PC-3 (cell line): ENCODE measurements around the gene GPA33. TPM values are rescaled to one million over a fixed set of nuclear protein-coding genes. Genes with fewer than 3 reads are reported as not detected.

Experiments
- ATAC-seq: fragments of 200-7000 bp; cut with Tn5 transposase; 2 replicates; pipeline ENCODE4 v1.9.1; 2020; ENCODE audit warnings: mild to moderate bottlenecking, moderate library complexity
- BruUV-seq: library from RNA; stranded (reverse); fragments of 400-500 nt; replicated peaks from 2 replicates; lab custom pipeline; 2021; lab: Mats Ljungman, UMichigan
- CTCF ChIA-PET: fragments of 300-600 bp; sonication (Branson Sonifier 250); formaldehyde crosslinking; loops from one replicate; lab custom pipeline; 2022; ENCODE audit warnings: antibody characterized with exemption; lab: Charles Lee
- POLR2A ChIA-PET: fragments of 300-600 bp; sonication (Branson Sonifier 250); formaldehyde crosslinking; loops from one replicate; lab custom pipeline; 2022; ENCODE audit warnings: antibody characterized with exemption; ENCODE audit not compliant: unreplicated experiment; lab: Charles Lee
- DNase-seq: peaks from one replicate; pipeline ENCODE4 v3.0.0-alpha.2; 2015
- H2AFZ ChIP-seq: fragments of 300-600 bp; sonication (generic); 2 replicates; pipeline ENCODE4 v1.6.0; 2016; ENCODE audit warnings: antibody characterized with exemption, low read length
- H3F3A ChIP-seq: fragments of 300-600 bp; sonication (generic); one replicate; pipeline ENCODE4 v1.6.0; 2017; ENCODE audit warnings: antibody characterized with exemption, low read length, control low read depth, mild to moderate bottlenecking; ENCODE audit not compliant: unreplicated experiment
- H3K27ac ChIP-seq: fragments of 300-600 bp; sonication (generic); 2 replicates; pipeline ENCODE4 v1.5.1; 2016; ENCODE audit warnings: mild to moderate bottlenecking, low read length
- H3K27me3 ChIP-seq: fragments of 300-600 bp; sonication (generic); 2 replicates; pipeline ENCODE4 v1.6.1; 2016; ENCODE audit warnings: low read length, mixed read lengths
- H3K36me3 ChIP-seq: fragments of 300-600 bp; sonication (generic); 2 replicates; pipeline ENCODE4 v1.6.1; 2016; ENCODE audit warnings: low read depth, mixed run types, low read length, mixed read lengths
- H3K4me1 ChIP-seq: fragments of 300-600 bp; sonication (generic); 2 replicates; pipeline ENCODE4 v1.5.1; 2016; ENCODE audit warnings: low read length; ENCODE audit not compliant: insufficient read depth
- H3K4me2 ChIP-seq: fragments of 300-600 bp; sonication (generic); 2 replicates; pipeline ENCODE4 v1.6.0; 2016; ENCODE audit warnings: low read length
- H3K4me3 ChIP-seq: fragments of 300-600 bp; sonication (generic); 2 replicates; pipeline ENCODE4 v1.5.1; 2016; ENCODE audit warnings: mild to moderate bottlenecking, low read length, mixed read lengths
- H3K79me2 ChIP-seq: fragments of 300-600 bp; sonication (generic); 2 replicates; pipeline ENCODE4 v1.6.1; 2017; ENCODE audit warnings: low read length, mixed read lengths
- H3K9ac ChIP-seq: fragments of 300-600 bp; sonication (generic); 2 replicates; pipeline ENCODE4 v1.6.0; 2016; ENCODE audit warnings: mild to moderate bottlenecking, low read length
- H3K9me2 ChIP-seq: fragments of 300-600 bp; sonication (generic); replicated peaks from 2 replicates; pipeline ENCODE4 v1.6.1; 2016; ENCODE audit warnings: mixed run types, low read length, mixed read lengths
- H3K9me3 ChIP-seq: fragments of 300-600 bp; sonication (generic); 2 replicates; pipeline ENCODE4 v1.6.1; 2016; ENCODE audit warnings: low read length, mixed read lengths
- H4K20me1 ChIP-seq: fragments of 300-600 bp; sonication (generic); 2 replicates; pipeline ENCODE4 v1.6.1; 2016; ENCODE audit warnings: low read length, mixed read lengths
- CTCF ChIP-seq: fragments of 300-600 bp; sonication (generic); conservative IDR thresholded peaks from 2 replicates; pipeline ENCODE4 v1.5.1; 2017; ENCODE audit warnings: antibody characterized with exemption, low read depth, mild to moderate bottlenecking, low read length
- EZH2 ChIP-seq: fragments of 300-600 bp; sonication (generic); IDR thresholded peaks from one replicate; pipeline ENCODE4 v1.6.1; 2017; ENCODE audit warnings: antibody characterized with exemption, mild to moderate bottlenecking, low read length; ENCODE audit not compliant: unreplicated experiment
- EZH2phosphoT487 ChIP-seq: fragments of 300-600 bp; sonication (generic); IDR thresholded peaks from 2 replicates; pipeline ENCODE4 v1.6.1; 2018; ENCODE audit warnings: mild to moderate bottlenecking, antibody characterized with exemption, low read length, borderline replicate concordance
- intact Hi-C: fragments of 100-400 bp; cut with micrococcal nuclease; formaldehyde crosslinking; loops from 2 replicates; pipeline ENCODE4 v1.9.0; 2023
- total RNA-seq: library from RNA; depleted of rRNA; stranded (reverse); fragments of >200 nt; gene quantifications from 2 replicates; pipeline ENCODE4 v1.2.3, GENCODE V29; 2014

GPA33 gene
- total RNA-seq, 1 experiment from 2014 or later, result 0.04 TPM

- H3K9ac ChIP-seq, result peak overlapping the region; percentile 67
- no peaks in the 10 kb centered on the region for H3K27me3 ChIP-seq
- no peaks in the 10 kb centered on the region for H3K9me3 ChIP-seq
- ChIA-PET CTCF (interaction anchor here (1.0 to 1.3 kb wide), 2 partner anchors 154 kb away, joined by 3 to 4 read pairs; partner anchors contain the start of gene POU2F1), POLR2A (interaction anchor here (0.7 kb wide), 1 partner anchor 132 kb away, joined by 6 read pairs; no protein-coding TSS in a partner anchor)
- ATAC-seq (peak; percentile 97), DNase-seq (peak; percentile 87)
- H3K4me3 ChIP-seq, result peak overlapping the region; percentile 64
- H3K36me3 ChIP-seq, result no peaks in the 10 kb centered on the region
- no peaks in the 10 kb centered on the region for H4K20me1 ChIP-seq
- peak overlapping the region; percentile 87 for H3K4me2 ChIP-seq
- H3K27ac ChIP-seq, result no peak overlapping the region
- TF ChIP-seq EZH2, result no peak
- TF ChIP-seq CTCF, result peak; percentile 98
- H3K4me1 ChIP-seq, result no peaks in the 10 kb centered on the region
- peak overlapping the region; percentile 78 for H2AFZ ChIP-seq
- no peaks in the 10 kb centered on the region for H3F3A ChIP-seq
- no peaks in the 10 kb centered on the region for H3K79me2 ChIP-seq
- intact Hi-C loops, result loop anchor here (1.0 to 5.0 kb wide), 8 partner anchors 41 to 466 kb away; partner anchors contain the start of gene POU2F1
- no TSS peak for BruUV-seq
- no peaks in the 10 kb centered on the region for H3K9me2 ChIP-seq
Observed at GRCh38 chr1:167066333-167067122, 23.6 kb downstream of the GPA33 start.

DNA sequence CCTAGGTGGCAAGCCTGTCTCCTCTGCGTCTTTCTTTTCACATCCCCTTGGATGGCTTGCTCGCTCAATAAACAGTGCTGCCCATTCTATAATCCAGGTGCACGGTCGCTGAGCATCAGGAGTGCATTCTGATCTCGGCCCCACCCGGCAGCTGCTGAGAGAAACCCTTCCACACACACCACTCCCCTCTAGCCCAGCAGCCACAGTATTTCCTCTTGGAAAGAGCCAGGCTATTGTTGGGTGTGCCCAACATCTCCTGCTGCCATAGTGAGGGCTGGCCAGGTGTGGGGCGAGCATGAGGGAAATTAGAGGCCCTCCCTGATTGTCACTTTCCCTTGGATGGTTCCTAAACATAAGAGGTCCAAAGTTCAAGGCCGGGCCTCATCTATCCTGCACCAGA, 24.7 kb downstream of the GPA33 start:
- BruUV-seq, result no TSS peak
- DNase-seq (no peak), ATAC-seq (no peak)
- intact Hi-C loops, result loop anchor here (5.0 kb wide), 3 partner anchors 42 to 467 kb away; no protein-coding TSS in a partner anchor
- ChIA-PET CTCF (interaction anchor here (0.6 to 1.3 kb wide), 2 partner anchors 155 to 189 kb away, joined by 3 to 4 read pairs; partner anchors contain the start of genes POU2F1 and TADA1), POLR2A (no interaction called here)
- no peaks in the 10 kb centered on the region for H3K79me2 ChIP-seq
- H3F3A ChIP-seq, result no peaks in the 10 kb centered on the region
- H3K27me3 ChIP-seq, result no peaks in the 10 kb centered on the region
- H3K27ac ChIP-seq, result no peak overlapping the region
- no peaks in the 10 kb centered on the region for H3K9me2 ChIP-seq
- TF ChIP-seq EZH2phosphoT487 (no peak), CTCF (no peak), EZH2 (no peak)
- H4K20me1 ChIP-seq, result no peaks in the 10 kb centered on the region
- H3K4me2 ChIP-seq, result no peak overlapping the region
- no peaks in the 10 kb centered on the region for H3K9me3 ChIP-seq
- H3K9ac ChIP-seq, result no peak overlapping the region
- no peaks in the 10 kb centered on the region for H3K4me1 ChIP-seq
- H3K36me3 ChIP-seq, result no peaks in the 10 kb centered on the region
- H3K4me3 ChIP-seq, result no peak overlapping the region
- H2AFZ ChIP-seq, result no peak overlapping the region
